Gastroesophageal sphincter (tissue), 3 donors: Measurements from ENCODE around the gene UNC13D.

ENCODE experiments used
- EP300 ChIP-seq: sonication (generic); formaldehyde crosslinking; IDR thresholded peaks from one replicate; pipeline ENCODE4 v1.6.1; 2017; ENCODE audit warnings: antibody characterized with exemption, mild to moderate bottlenecking
- POLR2A ChIP-seq, 2 donors: fragments of 450-650 bp; IDR thresholded peaks; one replicate each; pipeline ENCODE4 v1.6.1; 2017; ENCODE audit warnings: antibody characterized with exemption in 2 of 2, mild to moderate bottlenecking in 2 of 2, moderate library complexity in 1 of 2
- POLR2AphosphoS5 ChIP-seq: sonication (generic); formaldehyde crosslinking; IDR thresholded peaks from one replicate; pipeline ENCODE4 v1.6.1; 2017; ENCODE audit warnings: antibody characterized with exemption
- TF ChIP-seq, protein P1 (sequence below), 4 experiments: fragments of 200-600 bp in 2 of 4; fragments of 450-650 bp in 2 of 4; sonication (generic) in 1 of 4; IDR thresholded peaks; one replicate each; pipeline ENCODE4 v1.5.1; 2017 to 2019; ENCODE audit warnings: antibody characterized with exemption in 4 of 4, mild to moderate bottlenecking in 2 of 4, moderate library complexity in 2 of 4

GRCh38 chr17:75875182-75875939 is 31.2 kb upstream of the UNC13D start:
- TF ChIP-seq, protein P1, sequence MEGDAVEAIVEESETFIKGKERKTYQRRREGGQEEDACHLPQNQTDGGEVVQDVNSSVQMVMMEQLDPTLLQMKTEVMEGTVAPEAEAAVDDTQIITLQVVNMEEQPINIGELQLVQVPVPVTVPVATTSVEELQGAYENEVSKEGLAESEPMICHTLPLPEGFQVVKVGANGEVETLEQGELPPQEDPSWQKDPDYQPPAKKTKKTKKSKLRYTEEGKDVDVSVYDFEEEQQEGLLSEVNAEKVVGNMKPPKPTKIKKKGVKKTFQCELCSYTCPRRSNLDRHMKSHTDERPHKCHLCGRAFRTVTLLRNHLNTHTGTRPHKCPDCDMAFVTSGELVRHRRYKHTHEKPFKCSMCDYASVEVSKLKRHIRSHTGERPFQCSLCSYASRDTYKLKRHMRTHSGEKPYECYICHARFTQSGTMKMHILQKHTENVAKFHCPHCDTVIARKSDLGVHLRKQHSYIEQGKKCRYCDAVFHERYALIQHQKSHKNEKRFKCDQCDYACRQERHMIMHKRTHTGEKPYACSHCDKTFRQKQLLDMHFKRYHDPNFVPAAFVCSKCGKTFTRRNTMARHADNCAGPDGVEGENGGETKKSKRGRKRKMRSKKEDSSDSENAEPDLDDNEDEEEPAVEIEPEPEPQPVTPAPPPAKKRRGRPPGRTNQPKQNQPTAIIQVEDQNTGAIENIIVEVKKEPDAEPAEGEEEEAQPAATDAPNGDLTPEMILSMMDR (IDR thresholded peaks at IDR 0.05), result no peak
- TF ChIP-seq POLR2A (IDR thresholded peaks at IDR 0.05) (no peak), POLR2AphosphoS5 (peak; percentile 60), EP300 (no peak)
